RKO (cell line): ENCODE measurements around the gene ZNF506.
A peak's percentile ranks its signal among the peaks of the same experiment; 100 is the strongest.
"Not testable (repeated sequence)": the region's sequence is repeated elsewhere in the genome, so short reads cannot be mapped to it uniquely, and the experiment has no call there.

ENCODE experiments used
- DNase-seq: peaks from one replicate; pipeline ENCODE4 v3.0.0-alpha.2; 2016; ENCODE audit warnings: low spot score

Gene ZNF506

DNA sequence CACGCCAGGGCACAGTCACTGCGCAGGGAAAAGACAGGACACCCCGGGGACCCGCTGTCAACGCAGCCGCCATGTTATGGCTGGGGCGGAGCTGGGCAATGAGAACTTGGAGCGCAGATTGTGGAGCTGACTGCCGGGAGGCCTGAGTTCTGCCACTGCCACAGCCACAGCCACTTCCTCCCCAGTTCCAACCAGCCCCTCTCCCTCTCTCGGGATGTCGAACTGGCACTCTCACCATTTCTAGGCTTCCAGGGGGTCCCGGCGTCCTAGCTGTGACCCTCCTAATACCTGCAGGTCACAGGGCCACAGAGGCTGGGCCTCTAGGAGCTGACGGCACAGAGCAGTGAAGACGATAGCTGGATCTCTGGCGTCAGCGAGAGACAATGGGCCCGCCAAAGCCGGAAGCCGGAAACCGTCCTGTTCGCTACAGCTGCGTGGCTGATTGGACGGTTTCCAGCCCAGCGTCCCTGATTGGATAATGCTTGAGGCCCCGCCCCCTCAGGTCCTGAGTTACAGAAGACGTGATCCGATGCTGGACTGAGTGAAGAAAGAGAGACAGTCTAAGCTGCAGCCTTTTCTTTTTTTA lies at the start of gene ZNF506:
TSS of gene ZNF506 (minus strand) at position 385 of the 586 bp plus-strand sequence. CDS start at position 238, 147 bp downstream.
- DNase-seq: peak; percentile 98

- not testable (repeated sequence) for DNase-seq
Measured at GRCh38 chr19:19870086-19870485, 48.5 kb upstream of the ZNF506 start.

GRCh38 chr19:19866611-19867248 lies 45.2 kb upstream of the ZNF506 start:
- DNase-seq: peak; percentile 59

DNA sequence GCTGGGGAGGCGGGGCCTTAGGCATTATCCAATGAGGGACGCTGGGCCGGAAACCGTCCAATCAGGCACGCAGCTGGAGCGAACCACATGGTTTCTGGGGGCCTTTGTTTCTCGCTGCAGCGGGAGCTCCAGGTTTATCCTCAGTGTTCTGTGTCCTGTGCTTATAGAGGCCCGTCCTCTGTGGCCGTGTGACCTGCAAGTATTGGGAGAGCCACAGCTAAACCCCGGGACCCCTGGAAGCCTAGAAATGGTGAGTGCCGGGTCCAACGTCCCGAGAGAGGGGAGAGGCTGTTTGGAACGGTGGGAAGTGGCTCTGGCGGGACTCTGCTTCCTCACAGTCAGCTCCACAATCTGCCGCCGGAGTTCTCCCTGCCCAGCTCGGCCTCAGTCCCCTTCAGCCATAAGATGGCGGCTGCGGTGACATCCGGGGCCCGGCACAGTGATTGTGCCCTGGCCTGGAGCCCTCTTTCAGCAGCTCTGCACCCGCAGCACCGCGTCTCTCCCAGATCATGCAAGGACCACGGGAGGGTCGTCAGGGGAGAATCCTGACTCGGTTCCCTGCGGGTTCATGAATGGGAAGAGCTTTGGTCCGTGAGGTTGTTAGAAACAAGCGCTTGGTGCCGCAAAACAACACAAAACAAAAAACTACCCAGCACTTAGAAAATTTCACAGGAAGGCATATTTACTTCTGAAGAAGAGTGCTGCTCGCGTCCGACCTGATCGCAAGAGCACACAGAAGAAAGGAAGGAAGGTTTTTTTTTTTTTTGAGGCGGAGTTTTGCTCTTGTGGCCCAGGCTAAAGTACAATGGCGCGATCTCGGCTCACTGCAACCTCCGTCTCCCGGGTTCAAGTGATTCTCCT lies 44.4 kb upstream of the ZNF506 start, which contains the start of gene ZNF253:
TSS of gene ZNF253 (plus strand) at position 133 of the 861 bp plus-strand sequence. CDS start at position 248, 115 bp downstream.
- DNase-seq: peak; percentile 97

- DNase-seq: no peak
Measured at GRCh38 chr19:19860756-19861390, 39.3 kb upstream of the ZNF506 start.

DNA sequence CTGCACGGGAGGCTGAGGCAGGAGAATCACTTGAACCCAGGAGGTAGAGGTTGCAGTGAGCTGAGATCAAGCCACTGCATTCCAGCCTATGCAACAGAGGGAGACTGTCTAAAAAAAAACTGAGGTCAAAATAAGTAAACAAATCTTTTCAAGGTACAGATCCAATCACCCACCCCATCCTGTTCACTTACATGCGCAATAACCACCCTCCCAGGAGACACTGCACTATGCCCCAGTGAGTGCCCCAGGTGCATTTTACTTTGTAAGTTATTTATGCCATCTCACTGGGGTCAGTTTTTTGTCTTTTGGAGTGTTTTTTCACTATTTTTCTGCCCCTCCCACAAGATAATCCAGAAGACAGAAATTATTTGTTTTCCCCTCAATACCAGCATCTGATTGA lies 37.2 kb upstream of the ZNF506 start:
- DNase-seq: no peak

- DNase-seq: not testable (repeated sequence)
Measured at GRCh38 chr19:19851740-19852139, 30.2 kb upstream of the ZNF506 start.

DNA sequence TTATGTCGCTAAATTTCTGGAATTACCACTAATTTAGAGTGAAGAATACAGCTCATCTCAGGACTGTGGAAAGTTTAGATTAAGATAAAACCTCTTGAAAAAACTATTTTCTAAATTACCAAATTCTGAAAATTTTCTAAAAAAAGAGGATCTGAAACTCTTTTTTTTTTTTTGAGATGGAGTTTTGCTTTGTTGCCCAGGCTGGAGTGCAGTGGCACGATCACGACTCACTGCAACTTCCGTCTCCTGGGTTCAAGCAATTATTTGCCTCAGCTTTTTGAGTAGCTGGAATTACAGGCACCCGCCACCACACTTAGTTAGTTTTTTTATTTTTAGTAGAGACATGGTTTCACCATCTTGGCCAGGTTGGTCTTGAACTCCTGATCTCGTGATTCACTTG lies 27.5 kb upstream of the ZNF506 start:
- DNase-seq: no peak

GRCh38 chr19:19847781-19848180 lies 26.2 kb upstream of the ZNF506 start:
- DNase-seq: no peak

DNA sequence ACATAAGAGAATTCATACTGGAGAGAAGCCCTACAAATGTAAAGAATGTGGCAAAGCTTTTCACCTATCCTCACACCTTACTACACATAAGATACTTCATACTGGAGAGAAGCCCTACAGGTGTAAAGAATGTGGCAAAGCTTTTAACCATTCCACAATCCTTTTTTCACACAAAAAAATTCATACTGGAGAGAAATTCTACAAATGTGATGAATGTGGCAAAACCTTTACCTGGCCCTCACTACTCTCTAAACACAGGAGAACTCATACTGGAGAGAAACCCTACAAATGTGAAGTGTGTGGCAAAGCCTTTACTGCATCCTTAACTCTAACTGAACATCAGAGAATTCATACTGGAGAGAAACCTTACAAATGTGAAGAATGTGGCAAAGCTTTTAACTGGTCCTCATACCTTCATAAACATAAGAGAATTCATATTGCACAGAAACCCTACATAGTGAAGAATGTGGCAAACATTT lies 14.0 kb upstream of the ZNF506 start:
- DNase-seq: no peak

GRCh38 chr19:19826875-19827274 lies 5.3 kb upstream of the ZNF506 start:
- no peak for DNase-seq

DNA sequence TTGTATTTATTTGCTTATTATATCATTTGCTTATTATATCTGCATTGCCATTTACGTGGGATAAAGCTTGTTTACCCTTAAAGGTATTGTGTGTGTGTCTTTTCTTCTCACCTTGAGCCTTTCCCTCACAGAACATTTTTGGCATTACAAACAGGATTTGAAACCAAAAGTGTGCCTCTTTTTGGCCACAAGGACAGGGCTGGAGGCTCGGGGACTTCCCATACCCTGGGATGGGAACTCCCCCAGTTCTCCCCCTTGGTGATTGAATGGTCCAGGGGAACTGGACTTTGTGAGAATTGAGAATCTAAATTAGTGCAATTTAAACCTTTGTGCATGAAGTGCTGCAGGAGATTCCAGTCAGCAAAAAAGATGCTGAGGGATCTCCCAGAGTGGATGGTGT lies 2.4 kb upstream of the ZNF506 start:
- no peak for DNase-seq

GRCh38 chr19:19821976-19822375 lies 426 bp upstream of the ZNF506 start:
- peak; percentile 39 for DNase-seq

DNA sequence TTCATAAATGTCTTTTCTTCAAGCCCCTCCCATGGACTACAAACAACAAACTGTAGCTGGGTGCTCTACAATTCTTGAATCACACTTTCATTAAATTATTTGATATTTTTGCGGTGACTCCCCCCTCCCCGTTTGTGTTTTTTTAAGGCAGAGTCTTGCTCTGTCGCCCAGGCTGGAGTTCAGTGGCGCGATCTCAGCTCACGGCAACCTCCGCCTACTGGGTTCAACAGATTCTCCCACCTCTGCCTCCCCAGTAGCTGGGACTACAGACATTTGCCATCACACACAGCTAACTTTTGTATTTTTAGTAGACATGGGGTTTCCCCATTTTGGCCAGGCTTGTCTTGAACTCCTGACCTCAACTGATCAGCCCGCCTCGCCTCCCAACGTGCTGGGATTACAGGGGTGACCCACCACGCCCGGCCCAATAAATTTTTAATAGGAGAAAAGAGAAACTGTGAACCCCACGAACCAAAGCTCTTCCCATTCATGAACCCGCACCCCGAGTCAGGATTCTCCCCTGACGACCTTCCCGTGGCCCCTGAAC lies 703 bp downstream of the ZNF506 start:
- peak; percentile 8 for DNase-seq

DNA sequence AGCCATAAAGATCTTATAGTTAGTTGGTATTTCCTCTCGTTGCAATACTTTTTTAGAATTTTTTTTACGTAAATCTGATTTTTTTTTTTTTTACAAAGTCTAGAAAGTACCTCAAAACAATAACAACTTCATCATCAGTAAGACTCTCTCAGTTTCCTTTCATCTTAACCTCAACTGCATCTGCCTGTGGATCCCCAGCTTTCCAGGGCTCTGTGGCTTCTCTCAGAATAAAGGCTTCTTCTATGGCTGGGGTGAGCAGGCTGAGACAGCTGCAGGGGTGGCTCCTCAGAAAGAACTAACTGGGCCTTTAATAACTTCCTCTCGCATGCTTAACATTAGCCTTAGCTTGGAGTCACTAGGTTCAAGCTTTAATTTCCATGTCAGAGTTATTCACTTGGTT lies 4.2 kb downstream of the ZNF506 start:
- no peak for DNase-seq

- DNase-seq: no peak
Measured at GRCh38 chr19:19816679-19817078, 4.9 kb downstream of the ZNF506 start.

GRCh38 chr19:19811999-19812398 lies 9.6 kb downstream of the ZNF506 start:
- not testable (repeated sequence) for DNase-seq

DNA sequence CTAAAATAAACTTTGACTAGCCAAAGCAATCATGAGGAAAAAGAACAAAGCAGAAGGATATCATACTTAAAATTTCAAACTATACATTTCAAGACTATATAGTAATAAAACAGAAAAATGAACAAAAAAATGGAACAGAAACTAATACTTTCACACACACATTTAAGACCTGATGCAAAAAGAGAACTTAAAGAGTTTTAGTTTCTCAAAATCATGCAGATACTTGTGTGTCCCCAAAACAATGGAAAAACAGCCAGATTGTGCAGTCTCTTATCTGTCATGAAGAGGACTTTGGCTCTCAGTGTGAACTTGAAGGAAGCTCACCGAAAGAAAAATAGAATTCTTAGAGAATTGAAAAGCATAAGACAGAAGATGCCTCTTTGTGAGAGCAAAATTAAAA lies 16.1 kb downstream of the ZNF506 start:
- DNase-seq: no peak

- DNase-seq: no peak
Measured at GRCh38 chr19:19788015-19788414, 33.5 kb downstream of the ZNF506 start.

- not testable (repeated sequence) for DNase-seq
Measured at GRCh38 chr19:19785476-19785875, 36.1 kb downstream of the ZNF506 start.

- DNase-seq: no peak
Measured at GRCh38 chr19:19782783-19783182, 38.8 kb downstream of the ZNF506 start.

DNA sequence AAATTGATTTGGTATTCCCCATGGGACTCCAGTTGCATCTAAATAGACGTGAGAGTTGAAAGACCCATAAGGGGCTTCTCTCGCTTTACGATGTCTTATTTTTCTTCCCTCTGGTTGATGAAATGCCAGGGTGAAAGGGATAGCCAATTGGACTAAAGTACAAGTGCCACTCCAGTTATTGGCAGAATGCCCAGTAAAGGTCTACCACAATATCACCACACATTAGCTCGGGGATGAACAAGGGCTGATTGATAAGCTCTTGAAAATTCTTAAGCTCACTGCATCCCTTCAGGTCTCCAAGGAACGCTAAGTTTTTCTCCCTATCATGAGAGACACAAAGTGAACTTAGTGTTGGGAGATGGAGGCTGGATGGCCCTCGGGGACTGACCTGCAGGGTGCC lies 39.8 kb downstream of the ZNF506 start:
- not testable (repeated sequence) for DNase-seq
